Frontal cortex (tissue), 4 donors: ENCODE measurements around the gene MAP3K13. TPM values are rescaled to one million over a fixed set of nuclear protein-coding genes. Genes with fewer than 3 reads are reported as not detected.
"Not testable (repeated sequence)": the region's sequence is repeated elsewhere in the genome, so short reads cannot be mapped to it uniquely, and the experiment has no call there.

Experiments
- DNase-seq, 2 donors: peaks; one replicate each; pipeline ENCODE4 v3.0.0; 2012; ENCODE audit warnings: low spot score in 2 of 2
- FAIRE-seq: peaks from 2 replicates; lab custom pipeline; 2012; peaks lifted over from hg19 to GRCh38; lab: Jason Lieb, UNC
- total RNA-seq: library from RNA; depleted of rRNA; stranded (reverse); fragments of >200 nt; gene quantifications from one replicate; pipeline ENCODE4 v1.2.3, GENCODE V29; 2014
- donor health status: control.
- donor health status: control.
- donor health status: control.

Gene MAP3K13
- total RNA-seq, 1 donor from 2014 or later = 45.7 TPM

GRCh38 chr3:185387646-185388045 lies 24.7 kb downstream of the MAP3K13 start:
- FAIRE-seq (no peak), DNase-seq (no peak)

GRCh38 chr3:185393055-185393454 lies 30.1 kb downstream of the MAP3K13 start:
- FAIRE-seq = no peak
- DNase-seq = no peak

GRCh38 chr3:185397676-185398075 lies 34.7 kb downstream of the MAP3K13 start:
- DNase-seq = peak; percentile 12 to 35

GRCh38 chr3:185399737-185400667 lies 37.1 kb downstream of the MAP3K13 start:
- DNase-seq (no peak), FAIRE-seq (no peak)

More at GRCh38 chr3:185397676-185398075, 34.7 kb downstream of the MAP3K13 start:
- FAIRE-seq = no peak

- DNase-seq (no peak), FAIRE-seq (no peak)
These were observed 37.9 kb downstream of the MAP3K13 start for GRCh38 chr3:185400866-185401265.

GRCh38 chr3:185401319-185401955 lies 38.5 kb downstream of the MAP3K13 start:
- no peak for DNase-seq
- FAIRE-seq = no peak

- no peak for FAIRE-seq
- DNase-seq = no peak
These were observed 39.6 kb downstream of the MAP3K13 start for GRCh38 chr3:185402561-185402960.

- no peak for FAIRE-seq
- DNase-seq = no peak
These were observed 40.1 kb downstream of the MAP3K13 start for GRCh38 chr3:185403002-185403401.

- DNase-seq = no peak
- no peak for FAIRE-seq
These were observed 42.3 kb downstream of the MAP3K13 start for GRCh38 chr3:185405243-185405642.

- no peak for DNase-seq
- FAIRE-seq = no peak
These were observed 42.7 kb downstream of the MAP3K13 start for GRCh38 chr3:185405664-185406063.

- FAIRE-seq (no peak), DNase-seq (no peak)
These were observed 43.2 kb downstream of the MAP3K13 start for GRCh38 chr3:185406121-185406620.

GRCh38 chr3:185409957-185410356 lies 47.0 kb downstream of the MAP3K13 start:
- DNase-seq (no peak), FAIRE-seq (no peak)

- DNase-seq (no peak), FAIRE-seq (no peak)
These were observed 48.2 kb downstream of the MAP3K13 start for GRCh38 chr3:185411133-185411532.

- DNase-seq = no peak
- no peak for FAIRE-seq
These were observed 53.6 kb downstream of the MAP3K13 start for GRCh38 chr3:185416513-185416912.

- not testable (repeated sequence) for DNase-seq, FAIRE-seq
These were observed 55.6 kb downstream of the MAP3K13 start for GRCh38 chr3:185418561-185418977.

- no peak for FAIRE-seq
- DNase-seq = no peak
These were observed 57.8 kb downstream of the MAP3K13 start for GRCh38 chr3:185420762-185421161.

- DNase-seq = no peak
- no peak for FAIRE-seq
These were observed 58.8 kb downstream of the MAP3K13 start for GRCh38 chr3:185421577-185422232.

- DNase-seq = no peak
- FAIRE-seq = no peak
These were observed 59.7 kb downstream of the MAP3K13 start for GRCh38 chr3:185422677-185423076.

- DNase-seq = no peak
- no peak for FAIRE-seq
These were observed 60.2 kb downstream of the MAP3K13 start for GRCh38 chr3:185423178-185423577.

GRCh38 chr3:185424435-185424834 lies 61.5 kb downstream of the MAP3K13 start:
- no peak for DNase-seq
- no peak for FAIRE-seq
